ENCODE data around the gene SLC25A36. TPM values are rescaled to one million over a fixed set of nuclear protein-coding genes. Genes with fewer than 3 reads are reported as not detected.
A peak's percentile ranks its signal among the peaks of the same experiment; 100 is the strongest.

SLC25A36 gene
- total RNA-seq, result 85.7 and 297 TPM in 2 replicates
- polyA plus RNA-seq, result 70.0 and 105 TPM in 2 replicates

DNA sequence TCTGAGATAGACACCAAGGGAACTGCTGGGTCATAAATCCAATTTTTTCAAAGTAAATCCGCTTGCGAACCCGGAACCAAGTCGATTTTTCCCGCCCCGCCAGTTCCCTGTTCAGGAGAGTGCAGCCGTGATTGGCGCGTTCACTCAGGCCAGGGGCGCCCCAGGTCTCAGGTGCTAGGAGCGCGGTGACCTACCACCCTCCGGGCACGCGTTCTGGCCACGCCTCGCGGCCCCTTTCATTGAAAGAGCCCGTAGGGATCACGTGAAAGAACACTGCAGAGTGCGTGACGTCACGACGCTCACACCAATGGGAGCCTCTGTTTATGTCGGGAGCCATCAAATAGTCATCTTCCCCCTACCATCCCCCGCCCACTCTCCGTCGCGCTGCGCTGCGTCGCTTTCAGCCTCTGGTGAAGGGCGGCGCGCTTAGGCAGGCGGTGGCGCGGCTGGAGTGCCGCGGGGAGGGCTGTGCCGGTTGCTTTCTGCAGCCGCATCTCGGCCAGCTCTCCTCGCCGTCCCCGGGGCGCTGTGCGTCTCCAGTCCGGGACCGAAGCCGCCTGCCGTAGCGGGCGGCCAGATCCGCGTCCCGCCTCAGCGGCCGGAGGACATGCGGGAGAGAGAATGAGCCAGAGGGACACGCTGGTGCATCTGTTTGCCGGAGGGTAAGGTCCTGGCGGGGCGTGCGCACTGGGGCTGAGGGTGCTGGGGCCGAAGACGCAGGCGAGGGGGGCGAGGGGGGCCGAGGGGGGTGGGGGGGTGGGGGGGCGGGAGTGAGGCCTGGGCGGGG, at the start of gene SLC25A36:
Gene SLC25A36 (plus strand): TSS at position 403 of the 787 bp plus-strand sequence. CDS start 219 bp downstream, at position 622.
- peak; percentile 8 for TF ChIP-seq CTCF (IDR thresholded peaks at IDR 0.05; ENCODE audit: low read depth, low read length)

GRCh38 chr3:140896997-140897396, 44.6 kb upstream of the SLC25A36 start:
- Histone ChIP-seq H3K36me3 (no peaks in the 10 kb centered on the region), H3K9me3 (ENCODE audit: low read depth) (no peaks in the 10 kb centered on the region), H3K4me3 (no peak overlapping the region), H3K27me3 (no peaks in the 10 kb centered on the region), H3K27ac (no peak overlapping the region), H3K4me1 (ENCODE audit: low read depth) (no peaks in the 10 kb centered on the region)
- DNase-seq (ENCODE audit: low read depth in 1 of 2, low spot score in 1 of 2), result peak in 1 of 2 donors; percentile 4
- TF ChIP-seq CTCF (IDR thresholded peaks at IDR 0.05; ENCODE audit: low read depth, low read length), result no peak

More for the DNA sequence above, at the start of gene SLC25A36:
- peak within 1 kb of the TSS; percentile 98 for H3K27ac ChIP-seq
- no peaks in the 10 kb centered on the region for H3K36me3 ChIP-seq
- DNase-seq (ENCODE audit: low read depth in 1 of 2, low spot score in 1 of 2), result peak; percentile 98 to 100
- peak within 1 kb of the TSS; percentile 86 for H3K4me3 ChIP-seq
- peaks cover 29% of the 10 kb centered on the region for H3K4me1 ChIP-seq (ENCODE audit: low read depth)
- no peaks in the 10 kb centered on the region for H3K9me3 ChIP-seq (ENCODE audit: low read depth)
- no peaks in the 10 kb centered on the region for H3K27me3 ChIP-seq

DNA sequence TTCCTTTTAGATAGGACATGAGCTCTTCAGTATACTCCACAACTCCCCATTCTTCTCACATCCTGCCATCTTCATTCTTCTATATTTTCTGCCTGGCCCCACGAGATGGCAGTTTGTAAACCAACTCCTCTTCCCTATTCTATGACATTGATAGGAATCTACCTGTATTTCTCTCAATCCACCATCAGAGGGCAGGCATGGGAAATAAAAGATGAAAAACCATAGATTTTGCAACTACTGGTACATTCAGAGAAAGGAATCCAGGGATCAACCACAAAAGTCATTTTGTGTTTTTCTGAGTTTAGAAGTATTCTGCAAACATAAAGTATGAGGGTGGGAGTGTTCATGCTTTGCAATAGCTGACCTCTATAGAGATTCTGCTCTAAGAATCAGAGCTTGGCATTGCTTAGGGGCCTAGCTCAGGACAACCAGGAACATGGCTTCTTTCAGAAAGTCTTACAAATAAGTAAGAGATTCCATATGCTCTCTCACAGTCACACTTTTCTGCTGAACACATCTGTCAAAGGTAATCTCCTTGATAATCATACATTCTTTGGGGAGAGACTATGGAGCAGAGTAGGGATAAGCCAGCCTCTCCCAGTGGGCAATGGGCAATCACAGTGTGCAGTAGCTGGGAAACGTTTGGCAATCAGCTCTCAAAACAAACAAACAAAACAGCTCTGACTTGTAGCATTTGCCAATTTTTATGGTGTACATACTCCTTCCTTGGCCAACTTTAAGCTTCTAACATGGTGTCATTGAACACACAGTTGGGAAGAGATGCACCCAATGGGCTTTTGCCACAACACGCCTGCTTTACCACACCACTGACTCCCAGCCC, 43.1 kb upstream of the SLC25A36 start:
- Histone ChIP-seq H3K9me3 (ENCODE audit: low read depth) (no peaks in the 10 kb centered on the region), H3K36me3 (no peaks in the 10 kb centered on the region), H3K27ac (no peak overlapping the region), H3K4me1 (ENCODE audit: low read depth) (no peaks in the 10 kb centered on the region), H3K4me3 (no peak overlapping the region), H3K27me3 (no peaks in the 10 kb centered on the region)
- peak; percentile 62 for TF ChIP-seq CTCF (IDR thresholded peaks at IDR 0.05; ENCODE audit: low read depth, low read length)
- DNase-seq (ENCODE audit: low read depth in 1 of 2, low spot score in 1 of 2), result peak; percentile 39 to 84

- H3K4me3 ChIP-seq, result no peak overlapping the region
- H3K36me3 ChIP-seq, result no peaks in the 10 kb centered on the region
- no peak for DNase-seq (ENCODE audit: low read depth in 1 of 2, low spot score in 1 of 2)
- H3K27ac ChIP-seq, result no peak overlapping the region
- no peaks in the 10 kb centered on the region for H3K4me1 ChIP-seq (ENCODE audit: low read depth)
- TF ChIP-seq CTCF (IDR thresholded peaks at IDR 0.05; ENCODE audit: low read depth, low read length), result no peak
- no peaks in the 10 kb centered on the region for H3K27me3 ChIP-seq
- no peaks in the 10 kb centered on the region for H3K9me3 ChIP-seq (ENCODE audit: low read depth)
These were observed 42.3 kb upstream of the SLC25A36 start for GRCh38 chr3:140899363-140899762.

- H3K27ac ChIP-seq, result no peak overlapping the region
- no peaks in the 10 kb centered on the region for H3K4me1 ChIP-seq (ENCODE audit: low read depth)
- H3K4me3 ChIP-seq, result no peak overlapping the region
- no peak for DNase-seq (ENCODE audit: low read depth in 1 of 2, low spot score in 1 of 2)
- no peaks in the 10 kb centered on the region for H3K36me3 ChIP-seq
- no peak for TF ChIP-seq CTCF (IDR thresholded peaks at IDR 0.05; ENCODE audit: low read depth, low read length)
- H3K9me3 ChIP-seq (ENCODE audit: low read depth), result no peaks in the 10 kb centered on the region
- peaks cover 5% of the 10 kb centered on the region for H3K27me3 ChIP-seq
These were observed 38.8 kb upstream of the SLC25A36 start for GRCh38 chr3:140902791-140903190.
